ENCODE data around the gene SFXN2.
A peak's percentile ranks its signal among the peaks of the same experiment; 100 is the strongest.

Gene SFXN2

DNA sequence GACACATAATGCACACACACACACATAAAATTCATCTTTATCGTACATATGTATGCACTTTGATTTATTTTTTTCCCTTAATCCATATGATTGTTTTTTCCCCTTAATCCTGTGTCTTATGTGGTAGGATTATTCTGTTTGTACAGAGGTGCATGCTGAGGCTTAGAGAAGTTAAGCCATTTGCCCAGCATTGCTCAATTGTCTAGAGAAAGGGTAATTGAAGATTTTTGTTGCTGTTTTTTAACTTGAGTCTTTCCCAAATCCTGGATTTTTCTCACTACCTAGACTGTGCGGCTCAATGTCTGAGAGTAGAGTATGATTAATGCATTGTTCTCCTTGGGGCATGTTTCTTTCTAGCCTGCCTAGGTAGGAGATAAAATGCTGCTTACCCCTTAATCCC lies 64.3 kb downstream of the SFXN2 start:
- DNase-seq, result no peak

DNA sequence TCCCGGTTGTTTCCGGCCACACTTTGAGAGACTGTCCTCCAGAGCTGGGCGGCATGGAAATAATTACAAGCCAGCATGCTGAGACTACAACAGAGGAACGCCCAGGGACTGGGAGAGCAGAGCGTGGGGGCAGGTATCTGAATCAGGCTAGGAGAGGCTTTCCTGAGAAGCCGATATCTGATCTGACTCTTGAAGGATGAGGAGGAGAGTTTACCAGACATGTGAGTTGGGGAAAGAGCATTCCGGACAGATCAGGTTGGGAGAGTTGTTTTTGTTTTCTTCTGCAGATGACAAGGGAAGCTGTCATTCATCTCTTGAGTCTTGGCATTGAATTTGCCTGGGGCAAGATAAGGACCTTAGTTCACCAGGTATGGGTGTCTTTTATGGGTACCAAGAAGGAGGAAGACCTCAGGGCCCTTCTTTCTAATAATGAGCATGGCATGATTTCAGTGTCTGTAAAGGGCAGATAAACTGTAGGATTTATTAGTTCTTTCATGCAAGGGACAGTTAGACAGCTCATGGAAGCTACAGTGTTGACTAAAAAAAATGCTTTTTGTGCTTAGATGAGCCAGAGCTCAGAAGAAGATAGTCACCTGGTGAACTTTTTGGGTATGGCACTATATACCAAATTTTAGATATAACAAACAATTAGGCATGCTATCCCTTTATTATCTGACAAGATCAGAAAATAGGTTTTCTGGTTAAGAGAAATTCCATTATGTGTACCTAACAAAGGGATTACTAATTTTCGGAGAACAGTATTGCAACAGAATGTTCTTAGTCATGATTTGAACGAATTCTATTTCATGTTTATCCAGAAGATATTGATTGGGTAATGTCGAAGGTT lies 65.5 kb downstream of the SFXN2 start:
- no peak for DNase-seq

DNA sequence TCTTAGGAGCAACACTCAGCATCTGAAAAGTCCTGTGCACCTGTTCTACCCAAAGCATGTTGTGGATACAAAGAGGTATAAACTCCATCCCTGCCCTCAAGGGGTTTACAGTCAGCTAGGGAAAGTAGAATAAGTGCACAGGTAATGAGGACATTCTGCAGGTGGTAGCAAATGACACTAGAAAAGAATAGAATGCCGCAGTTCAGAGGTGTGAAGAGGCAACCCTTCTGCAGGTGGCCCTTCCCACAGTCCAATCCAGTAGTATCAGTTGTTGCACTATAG lies 66.0 kb downstream of the SFXN2 start:
- no peak for DNase-seq

DNA sequence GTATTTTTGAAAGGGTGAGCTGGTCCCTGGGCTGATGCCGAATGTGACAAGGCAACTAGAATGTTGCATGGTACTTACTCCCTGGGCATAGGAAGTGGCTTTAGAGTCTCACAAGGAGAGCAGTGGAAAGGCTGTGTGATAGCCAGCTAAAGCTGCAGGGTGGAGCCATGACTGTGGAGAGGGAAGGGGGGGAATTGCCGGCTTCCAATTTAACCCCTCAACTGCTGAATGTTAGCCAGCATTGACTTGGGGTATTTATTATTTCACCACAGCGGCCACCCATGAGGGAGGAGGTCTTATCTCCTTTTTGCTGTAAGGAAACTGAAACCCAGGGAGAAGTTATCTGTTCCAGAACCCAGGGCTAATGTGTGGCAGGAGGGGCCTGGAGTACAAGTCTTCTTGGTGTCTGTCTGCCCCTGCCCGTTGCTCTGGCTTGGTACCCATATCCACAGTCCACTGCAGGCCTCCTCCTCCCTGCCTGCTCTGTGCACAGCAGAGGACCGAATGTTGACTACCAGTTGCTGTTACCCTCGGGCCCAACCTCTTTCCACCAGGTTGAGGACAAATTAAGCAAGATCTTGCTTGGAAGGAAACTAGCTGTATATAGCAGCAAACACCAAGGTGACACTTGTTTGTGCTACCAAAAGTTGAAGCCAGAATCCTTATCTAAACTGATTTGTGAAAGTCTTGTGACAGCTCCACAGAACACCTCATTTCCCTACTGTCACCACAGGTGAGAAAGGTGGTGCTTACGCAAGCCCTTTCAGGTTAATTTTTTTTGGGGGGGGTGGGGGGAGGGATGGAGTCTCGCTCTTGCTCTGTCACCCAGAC lies 66.9 kb downstream of the SFXN2 start:
- no peak for DNase-seq

DNA sequence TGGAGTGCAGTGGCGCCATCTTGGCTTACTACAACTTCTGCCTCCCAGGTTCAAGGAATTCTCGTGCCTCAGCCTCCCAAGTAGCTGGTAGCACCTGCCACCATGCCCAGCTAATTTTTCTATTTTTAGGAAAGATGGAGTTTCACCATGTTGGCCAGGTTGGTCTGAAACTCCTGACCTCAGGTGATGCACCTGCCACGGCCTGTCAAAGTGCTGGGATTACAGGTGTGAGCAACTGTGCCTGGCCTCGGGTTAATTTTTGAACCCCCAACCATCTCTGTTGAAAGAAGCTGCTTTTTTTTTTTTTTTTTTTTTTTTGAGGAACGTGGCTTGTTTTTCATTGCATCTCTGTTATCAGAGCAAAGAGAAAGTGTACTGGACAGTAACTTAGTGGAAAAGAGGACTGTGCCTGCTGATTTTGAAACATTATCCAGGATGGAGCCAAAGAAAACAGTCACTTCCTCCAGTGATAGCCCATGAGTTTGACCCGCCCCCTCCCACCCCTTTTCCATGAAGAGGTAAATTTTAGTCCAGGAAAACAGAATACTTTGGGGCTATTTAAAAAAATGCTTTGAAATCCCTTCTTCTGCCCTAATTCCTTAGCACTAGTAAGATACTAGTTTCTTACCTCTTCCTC lies 67.6 kb downstream of the SFXN2 start:
- no peak for DNase-seq

DNA sequence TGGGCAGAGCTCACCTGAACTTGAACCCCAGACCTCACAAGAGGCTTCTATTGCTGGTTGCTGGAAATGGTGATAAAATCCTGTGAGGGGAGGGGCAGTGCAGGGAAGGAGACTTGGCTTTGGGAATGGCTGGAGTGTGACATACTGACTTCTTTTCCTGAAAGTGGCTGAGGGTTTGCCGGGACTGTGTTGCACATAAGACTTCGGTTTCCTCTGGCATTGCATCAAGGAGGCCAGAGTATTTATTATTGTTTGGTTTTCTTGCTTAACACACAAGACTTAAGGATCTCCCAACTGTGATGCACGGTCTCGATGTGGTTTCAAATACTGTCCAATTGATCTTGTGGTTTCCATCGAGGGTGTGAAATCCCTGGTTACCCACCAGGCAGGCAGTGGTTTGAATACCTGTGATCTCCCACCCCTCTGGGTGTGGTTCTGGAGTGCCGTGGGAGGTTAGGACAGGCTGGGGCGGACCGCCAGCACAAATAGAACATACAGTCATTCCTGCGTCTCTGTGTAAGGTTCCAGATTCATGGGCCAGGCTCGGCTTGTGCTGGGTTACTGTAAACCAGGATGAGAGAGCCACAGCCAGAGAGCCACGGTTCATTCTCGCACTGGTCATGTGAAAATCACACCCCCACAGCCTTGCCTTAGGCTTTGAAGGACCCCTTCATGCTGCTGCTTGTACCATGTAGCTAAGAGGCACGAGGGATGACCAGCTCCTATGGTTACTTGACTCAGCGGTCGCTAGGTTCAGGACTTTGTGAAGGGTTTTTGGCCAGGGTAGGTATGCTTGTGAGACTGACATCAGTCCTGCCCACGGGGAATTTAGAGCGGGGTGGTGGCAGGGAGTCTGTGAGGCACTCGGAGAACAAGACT lies 68.5 kb downstream of the SFXN2 start:
- DNase-seq, result peak in 1 of 2 donors; percentile 10

DNA sequence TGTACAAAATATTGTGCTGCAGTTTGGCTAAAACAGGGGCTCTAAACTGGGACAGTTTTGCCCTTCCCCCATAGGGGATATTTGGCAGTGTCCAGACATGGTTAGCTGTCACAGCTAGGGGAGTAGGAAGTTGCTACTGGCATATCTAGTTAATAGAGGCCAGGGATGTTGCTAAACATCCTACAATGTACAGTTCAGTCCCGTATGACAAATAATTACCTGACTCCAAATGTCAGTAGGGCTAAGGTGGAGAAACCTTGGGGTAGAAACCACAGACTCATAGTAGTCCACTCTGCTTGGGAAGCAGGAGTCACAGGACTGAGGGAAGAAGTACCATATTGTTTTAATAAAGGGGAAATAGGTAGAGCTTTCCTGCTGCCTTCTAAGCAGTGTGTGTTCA lies 69.1 kb downstream of the SFXN2 start:
- peak; percentile 31 to 48 for DNase-seq

DNA sequence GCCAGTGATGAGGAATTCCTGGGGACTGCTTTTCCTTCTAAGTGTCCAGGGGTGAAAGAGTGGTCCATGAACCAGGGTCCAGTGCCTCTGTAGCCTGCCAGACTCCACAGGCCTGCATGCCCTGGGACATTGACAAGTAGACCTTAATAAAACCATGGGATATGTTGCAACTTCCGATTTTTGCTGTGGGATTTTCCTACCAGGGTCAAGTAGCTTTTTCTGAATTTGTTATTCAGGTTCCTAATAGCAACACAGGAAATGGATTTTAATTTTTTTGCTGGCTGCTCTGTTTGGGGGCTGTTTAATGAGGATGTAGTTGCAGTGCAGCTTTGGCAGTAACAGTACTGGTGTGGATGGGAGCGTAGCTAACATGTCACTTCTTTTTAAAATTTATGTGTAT lies 71.4 kb downstream of the SFXN2 start:
- DNase-seq, result peak; percentile 84 to 89

DNA sequence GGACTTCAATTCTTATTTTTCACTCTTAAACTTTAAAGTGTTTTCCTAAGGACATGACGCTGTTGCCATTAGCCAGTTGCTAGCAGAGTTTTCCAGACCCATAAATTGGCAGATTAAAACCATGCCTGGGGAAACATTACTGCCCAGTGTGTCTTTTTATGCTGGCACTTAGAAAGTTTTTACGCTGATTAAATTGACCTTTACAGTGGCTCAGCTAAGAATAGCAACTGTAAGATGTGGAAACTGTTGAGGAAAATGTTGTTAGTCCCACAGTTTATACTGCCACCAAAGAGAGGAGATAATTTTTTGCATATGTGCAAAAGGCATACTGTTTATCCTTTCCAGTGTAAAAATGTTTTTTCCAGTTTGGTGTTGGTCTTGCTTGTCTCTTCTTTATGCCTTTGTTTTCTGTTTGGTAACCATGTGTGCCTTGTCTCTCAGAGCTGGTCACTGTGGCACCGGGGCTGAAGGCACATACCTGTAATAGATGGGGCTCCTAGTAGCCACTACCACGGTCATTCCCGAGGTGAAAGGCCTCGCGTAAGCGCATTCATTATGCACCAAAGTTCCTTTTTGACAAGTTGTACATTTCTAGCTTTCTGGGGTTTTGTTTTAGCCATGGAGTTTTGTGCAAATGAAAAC lies 77.4 kb downstream of the SFXN2 start:
- DNase-seq, result no peak

Data from inflammatory macrophage (primary cell).